Measurements from ENCODE around the gene ANKRD33. TPM values are rescaled to one million over a fixed set of nuclear protein-coding genes. Genes with fewer than 3 reads are reported as not detected.

Gene ANKRD33
- total RNA-seq, 6 experiments from 2014 or later = not detected

DNA sequence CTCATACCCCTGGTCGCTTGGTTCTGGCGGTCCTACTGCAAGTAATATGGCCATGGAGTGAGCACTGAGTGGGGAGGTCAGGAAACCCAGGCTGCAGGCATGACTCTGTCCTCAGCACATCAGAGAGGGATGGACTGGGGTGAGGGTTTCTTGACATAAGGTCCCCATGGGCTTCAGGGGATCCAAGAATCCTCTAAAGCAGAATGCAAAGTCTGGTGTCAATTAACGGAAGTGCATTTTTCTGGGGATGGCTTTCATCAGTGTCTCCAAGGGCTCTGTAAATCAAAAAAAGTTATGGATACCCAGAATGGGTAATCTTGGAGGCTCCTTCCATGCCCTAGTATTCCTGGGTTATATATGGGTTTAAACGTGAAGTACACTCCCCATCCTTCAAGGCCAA lies 43.0 kb upstream of the ANKRD33 start:
- no peak for TF ChIP-seq CTCF (IDR thresholded peaks at IDR 0.05)
- DNase-seq = no peak
- Mint-ChIP-seq H3K27ac (no peak overlapping the region), H3K4me1 (ENCODE audit: low read depth) (no peaks in the 10 kb centered on the region), H3K36me3 (ENCODE audit: low read depth) (no peaks in the 10 kb centered on the region), H3K9me3 (no peaks in the 10 kb centered on the region), H3K27me3 (ENCODE audit: insufficient read depth) (peaks cover 56% of the 10 kb centered on the region), H3K4me3 (no peak overlapping the region)

- no peak overlapping the region for H3K27ac Mint-ChIP-seq
- H3K36me3 Mint-ChIP-seq (ENCODE audit: low read depth) = no peaks in the 10 kb centered on the region
- H3K9me3 Mint-ChIP-seq = no peaks in the 10 kb centered on the region
- peaks cover 60% of the 10 kb centered on the region for H3K27me3 Mint-ChIP-seq (ENCODE audit: insufficient read depth)
- no peak for DNase-seq
- H3K4me3 Mint-ChIP-seq = no peak overlapping the region
- no peaks in the 10 kb centered on the region for H3K4me1 Mint-ChIP-seq (ENCODE audit: low read depth)
- TF ChIP-seq CTCF (IDR thresholded peaks at IDR 0.05) = no peak
These were observed 42.4 kb upstream of the ANKRD33 start for GRCh38 chr12:51845482-51845881.

- Mint-ChIP-seq H3K9me3 (no peaks in the 10 kb centered on the region), H3K36me3 (ENCODE audit: low read depth) (no peaks in the 10 kb centered on the region), H3K27me3 (ENCODE audit: insufficient read depth) (peaks cover 58% of the 10 kb centered on the region), H3K27ac (no peak overlapping the region), H3K4me1 (ENCODE audit: low read depth) (no peaks in the 10 kb centered on the region), H3K4me3 (0 out of 2 replicates have a peak overlapping the region, but pooled peaks have one; percentile 11)
- no peak for DNase-seq
- no peak for TF ChIP-seq CTCF (IDR thresholded peaks at IDR 0.05)
These were observed 41.6 kb upstream of the ANKRD33 start for GRCh38 chr12:51846271-51846691.

- no peaks in the 10 kb centered on the region for H3K4me1 Mint-ChIP-seq (ENCODE audit: low read depth)
- no peaks in the 10 kb centered on the region for H3K9me3 Mint-ChIP-seq
- DNase-seq = no peak
- H3K27me3 Mint-ChIP-seq (ENCODE audit: insufficient read depth) = peaks cover 50% of the 10 kb centered on the region
- no peak for TF ChIP-seq CTCF (IDR thresholded peaks at IDR 0.05)
- H3K4me3 Mint-ChIP-seq = peak overlapping the region; percentile 62
- H3K36me3 Mint-ChIP-seq (ENCODE audit: low read depth) = no peaks in the 10 kb centered on the region
- H3K27ac Mint-ChIP-seq = no peak overlapping the region
These were observed 40.8 kb upstream of the ANKRD33 start for GRCh38 chr12:51846911-51847642.

DNA sequence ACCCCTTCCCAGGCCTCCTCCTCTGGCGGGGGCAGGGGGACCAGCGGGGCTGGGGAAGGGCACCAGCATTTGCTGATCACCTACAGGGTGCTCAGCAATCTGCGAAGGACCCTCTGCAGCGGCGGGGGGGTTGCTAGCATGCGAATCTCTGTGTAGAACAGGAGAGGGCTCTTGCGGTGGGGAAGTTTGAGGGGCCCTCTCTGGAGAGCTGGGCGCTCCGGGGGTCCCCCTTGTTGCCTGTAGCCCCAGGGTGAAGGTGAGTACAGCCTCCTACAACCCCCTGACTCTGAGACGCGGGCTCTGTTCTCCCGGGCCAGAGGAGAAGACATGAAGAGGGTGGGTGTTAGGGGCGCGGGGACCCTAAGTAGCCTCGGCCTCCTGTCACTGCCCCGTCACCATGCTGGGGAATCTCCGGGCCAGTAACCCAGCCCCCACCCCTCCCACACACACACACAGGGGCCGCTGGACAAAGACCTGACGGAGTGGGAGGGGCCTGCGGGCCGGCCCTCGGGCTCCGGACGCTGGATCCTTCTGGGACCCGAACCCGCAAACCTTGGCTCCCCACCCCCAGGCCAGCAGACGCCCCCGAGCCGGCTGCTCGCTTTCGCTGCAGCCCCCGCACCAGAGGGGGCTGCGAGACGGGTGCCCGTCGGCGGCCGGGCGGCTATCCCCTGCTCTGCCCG lies 40.1 kb upstream of the ANKRD33 start:
- Mint-ChIP-seq H3K4me1 (ENCODE audit: low read depth) (no peaks in the 10 kb centered on the region), H3K36me3 (ENCODE audit: low read depth) (no peaks in the 10 kb centered on the region), H3K27ac (no peak overlapping the region), H3K9me3 (no peaks in the 10 kb centered on the region), H3K4me3 (peak overlapping the region; percentile 28), H3K27me3 (ENCODE audit: insufficient read depth) (peaks cover 43% of the 10 kb centered on the region)
- TF ChIP-seq CTCF (IDR thresholded peaks at IDR 0.05) = no peak
- no peak for DNase-seq

Measured in HFFc6 (cell line).